ENCODE results near the gene SP110.

The SP110 gene

DNA sequence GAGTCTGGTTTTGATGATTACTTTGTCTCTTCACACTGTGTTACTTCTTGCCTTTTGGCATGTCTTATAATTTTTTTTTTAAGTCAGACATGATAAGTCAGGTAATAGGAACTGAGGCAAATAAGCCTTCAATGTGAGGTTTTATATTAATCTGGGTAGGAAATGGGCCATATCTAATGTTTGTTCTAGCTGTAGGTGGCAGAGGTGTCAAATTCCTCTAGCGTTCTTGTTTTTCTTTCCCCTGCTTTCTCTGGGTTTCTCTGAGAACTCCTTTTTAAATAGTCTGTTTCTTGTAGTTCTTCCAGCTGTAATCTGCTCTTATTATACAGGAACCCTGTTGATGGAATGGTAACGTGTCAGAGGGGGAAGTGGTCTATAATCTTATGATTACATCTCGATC is 11.5 kb upstream of the SP110 start:
- TF ChIP-seq, protein P1, sequence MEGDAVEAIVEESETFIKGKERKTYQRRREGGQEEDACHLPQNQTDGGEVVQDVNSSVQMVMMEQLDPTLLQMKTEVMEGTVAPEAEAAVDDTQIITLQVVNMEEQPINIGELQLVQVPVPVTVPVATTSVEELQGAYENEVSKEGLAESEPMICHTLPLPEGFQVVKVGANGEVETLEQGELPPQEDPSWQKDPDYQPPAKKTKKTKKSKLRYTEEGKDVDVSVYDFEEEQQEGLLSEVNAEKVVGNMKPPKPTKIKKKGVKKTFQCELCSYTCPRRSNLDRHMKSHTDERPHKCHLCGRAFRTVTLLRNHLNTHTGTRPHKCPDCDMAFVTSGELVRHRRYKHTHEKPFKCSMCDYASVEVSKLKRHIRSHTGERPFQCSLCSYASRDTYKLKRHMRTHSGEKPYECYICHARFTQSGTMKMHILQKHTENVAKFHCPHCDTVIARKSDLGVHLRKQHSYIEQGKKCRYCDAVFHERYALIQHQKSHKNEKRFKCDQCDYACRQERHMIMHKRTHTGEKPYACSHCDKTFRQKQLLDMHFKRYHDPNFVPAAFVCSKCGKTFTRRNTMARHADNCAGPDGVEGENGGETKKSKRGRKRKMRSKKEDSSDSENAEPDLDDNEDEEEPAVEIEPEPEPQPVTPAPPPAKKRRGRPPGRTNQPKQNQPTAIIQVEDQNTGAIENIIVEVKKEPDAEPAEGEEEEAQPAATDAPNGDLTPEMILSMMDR (IDR thresholded peaks at IDR 0.05), result no peak

DNA sequence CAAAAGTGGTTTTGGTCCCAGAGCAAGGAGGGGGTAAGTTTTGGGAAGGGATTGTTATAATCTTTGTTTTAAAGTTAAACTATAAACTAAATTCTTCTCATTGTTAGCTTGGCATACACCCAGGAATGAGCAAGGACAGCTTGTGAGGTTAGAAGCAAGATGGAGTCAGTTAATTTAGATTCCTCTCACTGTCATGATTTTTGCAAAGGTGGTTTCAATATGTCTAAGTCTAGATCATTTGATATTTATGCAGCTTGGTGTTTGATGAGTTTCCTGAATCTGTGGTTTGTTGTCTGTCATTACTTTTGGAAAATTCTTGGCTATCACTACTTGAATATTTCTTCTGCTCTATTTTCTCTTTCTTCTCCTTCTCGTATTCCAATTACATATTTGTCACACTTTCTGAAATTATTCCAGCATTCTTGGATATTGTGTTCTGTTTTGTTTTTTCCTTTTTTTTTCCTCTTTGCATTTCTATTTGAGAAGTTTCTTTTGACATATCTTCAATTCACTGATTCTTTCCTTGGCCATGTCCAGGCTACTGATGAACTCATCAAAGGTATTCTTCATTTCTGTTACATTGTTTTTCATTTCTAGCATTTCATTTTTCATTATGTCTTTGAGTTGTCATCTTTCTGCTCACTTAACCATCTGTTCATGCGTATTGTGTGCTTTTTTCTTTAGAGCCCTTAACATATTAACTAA is 10.9 kb upstream of the SP110 start:
- TF ChIP-seq, protein P1 (IDR thresholded peaks at IDR 0.05), result no peak

DNA sequence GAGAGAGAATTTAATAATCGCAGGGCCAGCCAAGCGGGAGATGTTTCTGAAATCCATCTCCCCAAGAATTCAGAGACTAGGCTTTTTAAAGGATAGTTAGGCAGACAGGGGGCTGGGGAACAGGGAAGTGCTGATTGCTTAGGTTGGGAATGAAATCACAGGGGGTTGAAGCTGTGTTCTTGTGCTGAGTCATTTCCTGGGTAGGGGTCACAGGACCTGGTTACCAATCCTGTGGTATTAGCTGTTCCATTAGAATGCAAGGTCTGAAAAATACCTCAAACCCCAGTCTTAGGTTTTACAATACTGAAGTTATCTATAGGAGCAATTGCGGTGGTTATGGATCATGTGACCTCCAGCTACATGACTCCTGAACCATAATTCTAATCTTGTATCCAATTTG is 10.3 kb upstream of the SP110 start:
- TF ChIP-seq, protein P1 (IDR thresholded peaks at IDR 0.05), result no peak

DNA sequence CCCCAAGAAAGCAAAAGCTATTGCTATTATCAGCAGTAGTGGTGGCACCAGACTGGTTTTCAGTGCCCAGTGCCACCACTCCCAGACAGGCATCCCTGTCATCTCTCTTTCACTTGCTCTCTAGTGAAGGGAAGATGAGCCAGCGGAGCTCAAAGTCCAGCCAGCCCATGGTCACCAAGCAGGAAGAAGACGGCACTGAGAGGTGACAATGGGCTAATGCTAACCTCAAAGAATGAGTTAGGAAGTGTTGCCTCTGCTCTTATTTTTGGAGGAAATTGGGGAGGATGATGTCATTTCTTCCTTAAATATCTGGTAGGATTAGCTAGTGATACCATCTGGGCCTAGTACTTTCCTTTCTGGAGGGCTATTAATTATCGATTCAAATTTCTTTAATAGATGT is 7.4 kb upstream of the SP110 start:
- TF ChIP-seq, protein P1 (IDR thresholded peaks at IDR 0.05), result no peak

DNA sequence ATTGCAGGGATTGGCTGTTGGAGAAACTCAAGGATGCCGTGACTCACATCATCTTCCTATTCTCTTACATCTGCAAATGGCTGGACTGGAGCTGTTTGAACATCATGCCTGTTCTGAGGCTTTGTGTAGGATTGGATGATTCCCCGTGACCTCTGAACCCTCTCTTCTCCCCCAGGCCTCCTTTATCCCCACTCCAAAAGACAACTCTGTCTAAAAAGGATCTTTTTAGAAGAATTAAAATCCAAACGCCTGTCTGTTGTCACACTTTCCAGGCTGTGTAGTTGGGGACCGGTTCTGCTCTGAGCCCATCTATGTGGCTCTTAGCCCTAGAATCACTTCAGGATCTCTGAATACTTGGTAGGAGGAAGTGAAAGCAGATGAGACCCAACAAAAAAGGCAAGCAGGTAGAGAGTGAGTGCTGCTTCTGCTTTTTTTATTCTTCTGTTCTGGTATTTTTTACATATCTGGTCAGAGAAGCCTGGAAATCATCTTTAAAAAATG is 6.3 kb upstream of the SP110 start:
- TF ChIP-seq, protein P1 (IDR thresholded peaks at IDR 0.05), result no peak

DNA sequence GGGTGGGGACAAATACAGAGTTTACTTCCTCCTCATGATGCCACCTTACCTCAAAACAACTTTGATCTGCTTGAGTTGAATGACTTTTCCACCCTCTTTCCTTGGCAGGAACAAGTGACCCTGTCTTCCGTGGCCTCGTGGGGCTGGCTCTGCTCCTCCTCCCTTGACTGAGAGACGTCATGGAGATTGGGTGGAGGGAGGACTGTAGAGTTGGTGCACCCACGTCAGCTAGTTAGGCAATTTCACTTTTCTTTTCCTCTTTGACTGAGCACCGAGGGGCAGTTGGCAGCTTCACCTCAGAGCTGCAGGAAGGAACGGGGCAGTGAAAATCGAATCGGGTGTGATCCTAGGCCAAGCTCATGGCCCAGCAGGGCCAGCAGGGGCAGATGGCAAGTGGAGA is 5.7 kb upstream of the SP110 start, which contains the start of gene SP140:
SP140 (plus strand) TSS at position 251 of the 400 bp plus-strand sequence; CDS start at position 360, 109 bp downstream.
- TF ChIP-seq, protein P1 (IDR thresholded peaks at IDR 0.05), result no peak

DNA sequence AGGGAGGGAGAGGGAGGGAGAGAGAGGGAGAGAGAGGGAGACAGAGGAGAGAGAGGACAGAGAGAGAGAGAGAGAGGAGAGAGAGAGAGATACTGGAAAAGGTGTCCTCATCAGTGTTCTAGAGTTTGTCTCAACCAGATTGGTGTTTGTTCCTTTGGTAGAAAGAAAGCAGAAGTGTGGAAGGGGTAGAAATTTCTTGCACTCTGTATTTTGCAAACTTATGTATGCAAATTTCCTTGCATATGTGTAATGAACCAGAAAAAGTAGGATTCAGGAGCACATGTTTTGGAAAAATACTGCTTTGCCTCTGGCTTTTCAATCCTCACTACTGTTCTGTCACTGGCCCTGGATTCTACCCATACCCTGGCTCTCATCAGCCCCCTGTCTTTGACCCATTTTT is 4.7 kb upstream of the SP110 start:
- TF ChIP-seq, protein P1 (IDR thresholded peaks at IDR 0.05), result no peak
